Pancreas (tissue), 10 donors: ENCODE data around the gene EHD3. TPM values are rescaled to one million over a fixed set of nuclear protein-coding genes. Genes with fewer than 3 reads are reported as not detected.
A peak's percentile ranks its signal among the peaks of the same experiment; 100 is the strongest.

ENCODE experiments used
- ATAC-seq, 4 donors: fragments of 200-7000 bp; cut with Tn5 transposase; one replicate each; pipeline versions ENCODE4 v1.8.0 to v1.9.1; 2020; ENCODE audit warnings: mild to moderate bottlenecking in 4 of 4, moderate library complexity in 4 of 4
- DNase-seq, 6 donors: peaks; one replicate each; pipeline ENCODE4 v3.0.0-alpha.2; 2020
- FAIRE-seq: peaks from 2 replicates; lab custom pipeline; 2012; peaks lifted over from hg19 to GRCh38; lab: Jason Lieb, UNC
- H3K27ac ChIP-seq, 4 donors: fragments of 200-600 bp; sonication (generic); 1 replicate in 3 of 4; 2 replicates in 1 of 4; pipeline versions ENCODE4 v1.5.0 to v1.8.0; 2020
- H3K27me3 ChIP-seq, 4 donors: fragments of 200-600 bp; one replicate each; pipeline ENCODE4 v1.8.0; 2021
- H3K36me3 ChIP-seq, 3 donors: fragments of 200-600 bp; sonication (generic) in 1 of 3; one replicate each; pipeline versions ENCODE4 v1.5.0 to v1.8.0; 2020 to 2021
- H3K4me1 ChIP-seq, 3 donors: fragments of 200-600 bp; one replicate each; pipeline ENCODE4 v1.8.0; 2021
- H3K4me3 ChIP-seq, 4 donors: fragments of 200-600 bp; sonication (generic) in 2 of 4; one replicate each; pipeline versions ENCODE4 v1.5.0 to v1.8.0; 2020 to 2021
- H3K9me3 ChIP-seq, 4 donors: fragments of 200-600 bp; one replicate each; pipeline ENCODE4 v1.8.0; 2021
- CTCF ChIP-seq, 4 donors: fragments of 200-600 bp; sonication (generic) in 3 of 4; IDR thresholded peaks; one replicate each; pipeline versions ENCODE4 v1.5.0 to v1.8.0; 2021; ENCODE audit warnings: antibody characterized with exemption in 4 of 4
- WGBS, 2 donors: extraction: QIAGEN DNeasy Blood & Tissue Kit; methylation state at CpG; one replicate each; pipeline ENCODE4 v1.1.7; 2013; 5-methylcytosine and 5-hydroxymethylcytosine counted together
- intact Hi-C, 3 donors: fragments of 100-400 bp; cut with DNase I; formaldehyde crosslinking; loops; one replicate each; pipeline versions ENCODE4 v1.11.1 to v1.14.2; 2022
- polyA plus RNA-seq, 2 donors: library from polyadenylated mRNA; stranded (reverse); fragments of 200-250 nt; gene quantifications; one replicate each; pipeline ENCODE4 v1.2.3, GENCODE V29; 2013
- total RNA-seq, 6 donors: library from RNA; stranded (reverse); fragmentation: NEBNext Ultra II Directional in 4 of 6; extraction: Animal tissue kit (Norgen Biotek cat#: 25700) in 4 of 6; gene quantifications; one replicate each; pipeline versions ENCODE4 v1.2.1 to v1.2.4, GENCODE V29; 2021 to 2023
- donor health status: healthy with polysubstance abuse.
- donor health status: DM: no; HTN: no; CAD: no; lungs with moderate emphysema.
- donor health status: DM: no; HTN: no; CAD: no.
- donor health status: control.
- donor health status: control.
- donor health status: Bipolar disorder and iron deficiency.
- donor health status: DM: yes; HTN: yes; CAD: no.
- donor health status: DM: no; HTN: no; CAD: no.
- donor health status: DM: no; HTN: no; CAD: no.
- donor health status: DM: yes; HTN: yes; CAD: no.

Gene EHD3
- total and polyA plus RNA-seq, 8 donors = 0.46 to 3.5 (median 0.81) TPM

DNA sequence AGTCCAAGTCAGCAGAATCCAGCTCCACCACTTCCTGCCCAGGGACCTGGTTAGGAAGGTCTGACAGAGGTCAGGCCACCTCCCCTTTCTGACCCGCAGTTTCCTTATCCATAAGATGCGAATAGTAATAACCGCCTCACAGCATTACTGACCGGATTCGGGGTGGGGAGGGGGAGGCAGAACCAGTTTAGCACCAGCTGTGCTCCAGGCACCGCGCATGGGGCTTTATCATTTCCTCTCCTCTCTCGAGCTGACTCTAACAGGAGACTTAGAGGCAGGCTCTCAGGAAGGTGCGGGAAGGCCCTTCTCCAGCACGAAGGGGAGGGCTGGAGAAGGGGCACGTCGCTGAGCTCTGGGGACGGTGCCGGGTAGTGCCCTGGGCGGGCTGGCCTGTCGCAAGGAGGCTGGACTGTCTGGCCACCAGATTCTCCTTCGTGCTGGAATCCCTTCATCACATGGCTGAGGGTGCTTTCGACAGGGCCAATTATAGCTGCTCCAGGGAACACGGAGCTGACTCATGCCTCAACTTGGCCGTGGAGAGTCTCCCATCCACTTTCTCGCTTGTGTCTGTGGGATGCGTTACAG, 5.7 kb downstream of the EHD3 start:
- WGBS, 2 donors = 73% methylated on average over 22 of the region's 22 CpGs
- peak in 3 of 4 donors; percentile 38 to 68 (median 56) for ATAC-seq
- Histone ChIP-seq H3K27me3 (no peaks in the 10 kb centered on the region), H3K36me3 (no peaks in the 10 kb centered on the region), H3K4me1 (no peaks in the 10 kb centered on the region), H3K9me3 (no peaks in the 10 kb centered on the region), H3K4me3 (no peak overlapping the region), H3K27ac (peak overlapping the region in 1 of 4 donors; percentile 9)
- peak in 1 of 6 donors; percentile 20 for DNase-seq
- FAIRE-seq = no peak
- intact Hi-C loops = no loop called here
- no peak for TF ChIP-seq CTCF (IDR thresholded peaks at IDR 0.05)

GRCh38 chr2:31240381-31241365, 6.7 kb downstream of the EHD3 start:
- FAIRE-seq (no peak), DNase-seq (no peak), ATAC-seq (no peak)
- H3K4me3 ChIP-seq = no peak overlapping the region
- no peaks in the 10 kb centered on the region for H3K9me3 ChIP-seq
- no peak for TF ChIP-seq CTCF (IDR thresholded peaks at IDR 0.05)
- no peaks in the 10 kb centered on the region for H3K4me1 ChIP-seq
- H3K27ac ChIP-seq = no peak overlapping the region
- intact Hi-C loops = no loop called here
- H3K27me3 ChIP-seq = no peaks in the 10 kb centered on the region
- 66 to 79% methylated on average over 11 of the region's 11 CpGs for WGBS, 2 donors
- H3K36me3 ChIP-seq = no peaks in the 10 kb centered on the region

DNA sequence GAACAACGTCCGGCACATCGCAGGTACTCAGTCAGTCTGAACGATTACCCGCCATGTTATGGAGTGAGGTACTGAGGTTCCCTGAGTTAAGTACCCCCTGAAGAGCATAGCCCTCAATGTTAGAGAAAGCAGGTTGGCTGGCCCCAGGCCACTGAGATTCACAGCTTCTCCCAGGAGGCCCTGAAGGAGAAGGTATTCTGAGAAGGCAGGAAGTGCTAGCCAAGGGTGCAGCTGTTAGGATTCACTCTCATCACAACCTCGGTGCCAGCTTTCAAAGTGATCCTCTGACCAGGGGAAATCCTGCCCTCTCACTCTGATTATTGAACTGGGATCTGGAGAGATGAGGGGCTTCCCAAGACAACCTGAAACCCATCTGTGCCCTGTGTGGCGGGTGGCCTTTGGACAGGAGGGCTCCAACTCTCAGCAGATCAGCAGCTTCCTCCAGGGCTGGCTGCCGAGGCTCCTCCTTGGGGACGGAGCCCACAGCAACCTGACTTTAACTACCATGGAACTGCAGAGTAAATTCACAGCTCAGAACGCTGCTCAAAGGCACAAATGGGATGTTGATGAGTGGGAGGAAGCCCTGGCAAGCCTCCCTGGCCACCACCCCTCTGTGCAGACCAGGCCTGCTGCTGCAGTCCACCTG, 7.8 kb downstream of the EHD3 start:
- no peak overlapping the region for H3K4me3 ChIP-seq
- intact Hi-C loops = no loop called here
- H3K9me3 ChIP-seq = no peaks in the 10 kb centered on the region
- no peak for FAIRE-seq
- no peaks in the 10 kb centered on the region for H3K27me3 ChIP-seq
- ATAC-seq = no peak
- H3K36me3 ChIP-seq = no peaks in the 10 kb centered on the region
- DNase-seq = no peak
- no peaks in the 10 kb centered on the region for H3K4me1 ChIP-seq
- no peak for TF ChIP-seq CTCF (IDR thresholded peaks at IDR 0.05)
- WGBS, 2 donors = 80% methylated on average over 10 of the region's 10 CpGs
- no peak overlapping the region for H3K27ac ChIP-seq

DNA sequence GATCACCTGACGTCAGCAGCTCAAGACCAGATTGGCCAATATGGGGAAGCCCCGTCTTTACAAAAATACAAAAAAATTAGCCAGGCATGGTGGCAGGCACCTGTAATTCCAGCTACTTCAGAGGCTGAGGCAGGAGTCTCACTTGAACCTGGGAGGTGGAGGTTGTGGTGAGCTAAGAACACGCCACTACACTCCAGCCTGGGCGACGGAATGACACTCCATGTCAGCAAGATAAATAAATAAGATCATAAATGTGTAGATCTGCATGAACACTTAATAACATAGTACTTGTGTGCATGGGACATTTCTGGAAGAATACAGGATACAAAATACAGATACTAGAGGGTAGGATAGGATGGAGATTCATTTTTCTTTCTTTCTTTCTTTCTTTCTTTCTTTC, 9.1 kb downstream of the EHD3 start:
- no peak overlapping the region for H3K27ac ChIP-seq
- no peak for FAIRE-seq
- ATAC-seq = no peak

More for the DNA sequence above, 9.1 kb downstream of the EHD3 start:
- 91 to 94% methylated on average over 5 of the region's 5 CpGs for WGBS, 2 donors
- H3K4me3 ChIP-seq = no peak overlapping the region
- no peaks in the 10 kb centered on the region for H3K27me3 ChIP-seq
- no peaks in the 10 kb centered on the region for H3K9me3 ChIP-seq
- H3K4me1 ChIP-seq = no peaks in the 10 kb centered on the region
- TF ChIP-seq CTCF (IDR thresholded peaks at IDR 0.05) = no peak
- intact Hi-C loops = no loop called here
- H3K36me3 ChIP-seq = no peaks in the 10 kb centered on the region
- DNase-seq = no peak
